H1 (cell line): ENCODE data around the gene EPB41L2. TPM values are rescaled to one million over a fixed set of nuclear protein-coding genes. Genes with fewer than 3 reads are reported as not detected.

Experiments used
- CBX8 ChIP-seq: fragments of 300-800, 300-1000 bp; sonication (generic); IDR thresholded peaks from 2 replicates; pipeline ENCODE4 v1.7.1; 2016; ENCODE audit warnings: low read depth, low read length, borderline replicate concordance
- CTBP2 ChIP-seq: IDR thresholded peaks from 2 replicates; pipeline ENCODE4 v1.7.0; 2011; ENCODE audit warnings: borderline replicate concordance, mild to moderate bottlenecking, moderate library complexity, mixed read lengths, low read length; ENCODE audit not compliant: insufficient read depth, insufficient read length
- EZH2 ChIP-seq: fragments of 200-600 bp; sonication (generic); IDR thresholded peaks from 2 replicates; pipeline ENCODE4 v1.7.1; 2012; ENCODE audit warnings: low read depth, mild to moderate bottlenecking, moderate library complexity, low read length, inconsistent platforms; ENCODE audit not compliant: severe bottlenecking
- HDAC2 ChIP-seq, 2 experiments: fragments of 300-600 bp in 1 of 2; sonication (generic) in 1 of 2; IDR thresholded peaks; 2 replicates each; pipeline ENCODE4 v1.6.1; 2011 to 2012; ENCODE audit warnings: low read depth in 2 of 2, low read length in 2 of 2, mild to moderate bottlenecking in 2 of 2, moderate library complexity in 2 of 2, borderline replicate concordance in 1 of 2, inconsistent platforms in 1 of 2
- NRF1 ChIP-seq: IDR thresholded peaks from 2 replicates; pipeline ENCODE4 v1.6.1; 2011; ENCODE audit warnings: mild to moderate bottlenecking, low read depth, low read length, improper control_type of control experiment
- POLR2A ChIP-seq, 2 experiments: IDR thresholded peaks; 1 replicate in 1 of 2; 2 replicates in 1 of 2; pipeline ENCODE4 v1.6.1; 2011; ENCODE audit warnings: low read depth in 2 of 2, low read length in 2 of 2, mild to moderate bottlenecking in 2 of 2; ENCODE audit errors: control extremely low read depth in 1 of 2
- POLR2AphosphoS5 ChIP-seq: IDR thresholded peaks from 2 replicates; pipeline ENCODE4 v1.6.1; 2011; ENCODE audit warnings: low read depth, low read length
- TEAD4 ChIP-seq: IDR thresholded peaks from 2 replicates; pipeline ENCODE4 v1.6.1; 2012; ENCODE audit warnings: low read depth, low read length, inconsistent platforms, mixed read lengths
- polyA plus RNA-seq, 7 experiments: library from polyadenylated mRNA; depleted of rRNA in 3 of 7; stranded (reverse) in 5 of 7; unstranded in 2 of 7; fragments of >200 nt in 5 of 7; fragments of 200-250 nt in 2 of 7; gene quantifications; 1 replicate in 5 of 7; 2 replicates in 1 of 7; 4 replicates in 1 of 7; pipeline versions ENCODE4 v1.2.1 to v1.2.3, GENCODE V29; 2011 to 2013; ENCODE audit warnings: missing spikeins in 2 of 7, mixed read lengths in 2 of 7
- total RNA-seq: library from RNA; stranded (reverse); fragmentation: NEBNext Ultra II Directional; extraction: Animal tissue kit (Norgen Biotek cat#: 25700); gene quantifications from 2 replicates; pipeline ENCODE4 v1.2.1, GENCODE V29; 2021

The EPB41L2 gene
- total and polyA plus RNA-seq, 2 of the 8 experiments (the other 6 are each of a cell fraction or from before 2014, with no cell fraction given) = 22.5 to 123 TPM

DNA sequence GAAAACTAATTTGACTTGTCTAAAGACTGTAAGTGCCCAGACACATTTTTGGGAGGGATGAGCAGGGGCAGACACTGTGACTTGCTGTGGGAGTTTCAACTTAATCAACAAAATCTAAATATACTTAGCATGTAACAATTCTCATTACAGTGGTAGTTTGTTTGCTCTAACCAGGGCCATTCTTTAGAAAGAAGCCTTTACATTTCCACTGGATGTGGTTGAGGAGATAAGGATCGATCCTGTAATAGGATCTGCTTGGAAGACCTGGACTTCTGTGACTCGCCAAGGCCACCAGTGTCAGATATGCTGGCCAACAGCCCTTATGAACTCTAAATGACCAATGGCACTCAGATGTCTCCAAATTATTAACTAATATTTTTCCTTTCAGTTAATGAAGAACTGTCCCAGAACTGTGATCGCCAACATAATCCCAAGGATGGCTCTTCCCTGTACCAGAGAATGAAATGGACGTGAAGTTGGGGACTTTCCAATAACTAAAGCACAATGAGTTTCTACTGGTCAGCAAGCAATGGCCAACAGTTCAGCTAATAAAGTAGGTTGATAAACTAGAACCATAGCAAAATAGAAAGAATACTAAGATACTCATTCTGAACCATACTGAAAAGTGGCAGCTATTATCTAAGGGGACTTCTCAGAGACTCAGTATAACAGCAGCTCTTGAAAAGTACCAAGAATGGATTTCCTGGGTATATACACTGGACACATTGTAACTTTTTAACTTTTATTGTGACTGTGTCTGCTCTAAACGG lies 228.4 kb downstream of the EPB41L2 start (continued):
- TF ChIP-seq HDAC2 (IDR thresholded peaks at IDR 0.05; ENCODE audit: borderline replicate concordance in 1 of 2, low read depth in 2 of 2, low read length in 2 of 2) = no peak
- no peak for TF ChIP-seq CBX8
- TF ChIP-seq TEAD4 = no peak
- no peak for TF ChIP-seq NRF1
- no peak for TF ChIP-seq POLR2A (IDR thresholded peaks at IDR 0.05; ENCODE audit: control extremely low read depth in 1 of 2, low read depth in 2 of 2, low read length in 2 of 2)
- TF ChIP-seq CTBP2 = no peak
- TF ChIP-seq POLR2AphosphoS5 = no peak
- TF ChIP-seq EZH2 = no peak
- TF ChIP-seq, all 59 proteins: peak for 0
